Measurements from ENCODE around the gene CAMTA1. TPM values are rescaled to one million over a fixed set of nuclear protein-coding genes. Genes with fewer than 3 reads are reported as not detected.

The CAMTA1 gene
- total and polyA plus RNA-seq, 4 donors: 18.0 to 93.5 (median 35.8) TPM

- TF ChIP-seq CTCF (IDR thresholded peaks at IDR 0.05; ENCODE audit: low read depth, low read length, missing input control) (no peak), JUND (IDR thresholded peaks at IDR 0.05) (no peak), HNF4A (conservative IDR thresholded peaks at IDR 0.05) (no peak)
Measured at GRCh38 chr1:6796095-6796494, 10.8 kb downstream of the CAMTA1 start (continued).

GRCh38 chr1:6799499-6799898 is 14.2 kb downstream of the CAMTA1 start:
- WGBS: 93% methylated on average over 4 of the region's 4 CpGs
- TF ChIP-seq GABPA (IDR thresholded peaks at IDR 0.05 in 1 of 2, conservative IDR thresholded peaks at IDR 0.05 in 1 of 2) (no peak), HNF4A (conservative IDR thresholded peaks at IDR 0.05) (no peak), RXRA (IDR thresholded peaks at IDR 0.05) (no peak), REST (IDR thresholded peaks at IDR 0.05) (no peak), MAX (IDR thresholded peaks at IDR 0.05) (no peak), CTCF (IDR thresholded peaks at IDR 0.05; ENCODE audit: low read depth, low read length, missing input control) (no peak), YY1 (IDR thresholded peaks at IDR 0.05) (no peak), HNF4G (IDR thresholded peaks at IDR 0.05) (no peak), NR2F2 (IDR thresholded peaks at IDR 0.05) (no peak), TAF1 (conservative IDR thresholded peaks at IDR 0.05) (no peak), ZBTB33 (IDR thresholded peaks at IDR 0.05) (no peak), FOXA1 (IDR thresholded peaks at IDR 0.05) (no peak)
- no peaks in the 10 kb centered on the region for H3K9me3 ChIP-seq (ENCODE audit: control insufficient read depth in 4 of 4, low read length in 3 of 4)
- H3K9ac ChIP-seq (ENCODE audit: low read depth in 1 of 2, low read length in 2 of 2): no peak overlapping the region
- peaks cover 2 to 10% (median 8%) of the 10 kb centered on the region in 4 donors for H3K4me1 ChIP-seq (ENCODE audit: control insufficient read depth in 4 of 4, insufficient read depth in 4 of 4, low read length in 3 of 4)
- H3K27ac ChIP-seq (ENCODE audit: low read depth in 1 of 2, low read length in 2 of 2): no peak overlapping the region
- no peak overlapping the region for H3K4me3 ChIP-seq (ENCODE audit: low read depth in 1 of 3, low read length in 3 of 3)
- no peaks in the 10 kb centered on the region for H3K36me3 ChIP-seq (ENCODE audit: control insufficient read depth in 4 of 4, insufficient read depth in 3 of 4, low read depth in 1 of 4, low read length in 3 of 4)
- no peaks in the 10 kb centered on the region for H3K27me3 ChIP-seq (ENCODE audit: control insufficient read depth in 4 of 4, insufficient read depth in 4 of 4, low read length in 3 of 4)
- no peak for DNase-seq (ENCODE audit: low spot score)

Data from liver (tissue), 9 donors.